Hepatic stellate cell (primary cell): Measurements from ENCODE around the gene CUX1.

Experiments
- DNase-seq: peaks from one replicate; pipeline ENCODE4 v3.0.0; 2011; ENCODE audit warnings: low spot score

CUX1 gene

DNA sequence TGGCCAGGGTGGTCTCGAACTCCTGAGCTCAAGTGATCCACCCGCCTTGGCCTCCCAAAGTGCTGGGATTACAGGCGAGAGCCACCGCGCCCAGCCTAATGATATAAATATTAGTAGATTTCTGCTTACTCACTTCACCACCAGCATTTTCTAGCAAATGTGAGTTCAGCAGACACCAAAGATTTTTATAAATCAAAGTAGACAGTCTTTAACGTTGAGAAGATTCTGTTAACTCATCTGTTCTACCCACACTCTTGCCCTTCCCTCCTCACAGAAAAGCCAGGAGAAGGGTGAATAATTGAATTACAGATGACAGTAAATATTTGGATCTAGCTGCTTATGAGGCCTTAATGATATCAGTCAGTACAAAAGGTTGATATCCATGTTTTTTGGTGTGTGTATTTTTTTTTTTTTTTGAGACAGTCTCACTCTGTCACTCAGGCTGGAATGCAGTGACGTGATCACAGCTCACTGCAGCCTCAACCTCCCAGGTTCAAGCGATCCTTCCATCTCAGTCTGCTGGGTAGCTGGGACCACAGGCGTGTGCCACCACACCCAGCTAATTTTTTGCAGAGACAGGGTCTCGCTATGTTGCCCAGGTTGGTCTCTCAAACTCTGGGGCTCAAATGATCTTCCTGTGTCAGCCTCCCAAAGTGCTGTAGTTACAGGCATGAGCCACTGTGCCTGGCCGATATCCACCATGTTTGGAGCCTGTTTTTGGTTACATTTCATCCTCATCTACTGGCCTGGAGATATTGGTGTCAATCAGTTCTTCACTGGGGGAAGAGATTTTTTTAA is 120.5 kb downstream of the CUX1 start:
- no peak for DNase-seq

- no peak for DNase-seq
These were observed 121.8 kb downstream of the CUX1 start for GRCh38 chr7:101939136-101939695.

DNA sequence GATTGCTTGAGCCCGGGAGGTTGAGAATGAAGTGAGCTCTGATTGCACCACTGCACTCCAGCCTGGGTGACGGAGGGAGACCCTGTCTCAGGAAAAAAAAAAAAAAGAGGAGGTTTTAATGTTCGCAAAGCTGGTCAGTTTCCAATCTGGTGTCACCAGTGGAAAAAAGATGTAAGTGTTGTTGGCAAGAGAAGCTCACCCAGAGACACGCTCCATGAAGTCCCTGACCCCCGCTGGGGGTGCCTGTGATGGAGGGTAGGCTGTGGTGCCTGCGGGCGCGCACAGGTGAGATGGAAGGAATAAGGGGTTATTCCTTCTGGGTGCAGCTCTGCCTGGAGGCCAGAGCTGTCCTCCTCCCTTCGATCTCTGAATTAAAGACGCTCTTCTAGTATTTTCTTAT is 122.7 kb downstream of the CUX1 start:
- no peak for DNase-seq

DNA sequence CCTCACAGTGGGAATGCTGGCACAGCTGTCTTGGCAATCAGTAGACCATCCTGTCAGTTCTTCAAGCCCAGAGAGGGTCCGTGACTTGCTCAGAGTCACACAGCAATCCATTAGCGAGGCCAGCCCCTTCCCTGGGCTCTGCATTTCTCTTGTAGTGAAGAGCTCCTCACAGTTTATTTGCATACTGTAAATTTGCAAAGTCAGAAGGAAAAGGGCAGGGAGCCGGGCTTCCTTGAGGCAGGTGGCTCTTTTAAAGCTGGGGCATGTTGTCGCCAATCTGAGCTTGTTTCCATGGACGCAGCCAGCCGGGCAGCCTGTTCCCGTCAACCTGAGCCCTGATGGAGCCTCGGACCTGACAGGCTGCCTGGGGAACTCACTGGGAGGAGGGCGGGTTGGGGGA is 123.4 kb downstream of the CUX1 start:
- DNase-seq: no peak

GRCh38 chr7:101941481-101942383 is 124.3 kb downstream of the CUX1 start:
- peak; percentile 76 for DNase-seq

DNA sequence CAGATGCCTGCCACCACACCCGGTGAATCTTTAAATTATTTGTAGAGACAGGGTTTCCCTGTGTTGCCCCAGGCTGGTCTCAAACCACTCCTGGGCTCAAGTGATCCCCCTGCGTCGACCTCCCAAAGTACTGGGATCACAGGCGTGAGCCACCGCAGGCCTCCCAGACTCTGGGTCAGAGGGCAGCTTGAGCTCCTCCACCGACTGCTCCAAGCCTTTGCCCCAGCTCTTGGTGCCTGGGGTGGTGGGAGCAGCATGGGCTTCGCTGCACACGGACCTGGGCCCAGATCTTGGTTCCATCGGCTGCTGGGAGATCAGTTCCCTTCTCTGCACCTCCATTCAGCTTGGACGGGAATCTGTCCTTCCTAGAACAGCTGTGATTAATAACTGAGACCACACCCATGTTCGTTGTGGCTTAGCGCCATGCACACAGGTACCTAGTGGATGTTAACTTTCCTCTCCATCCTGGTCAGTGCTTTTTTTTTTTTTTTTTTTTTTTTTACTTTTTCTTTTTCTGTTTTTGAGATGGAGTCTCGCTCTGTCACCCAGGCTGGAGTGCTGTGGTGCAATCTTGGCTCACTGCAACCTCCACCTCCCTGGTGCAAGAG is 125.3 kb downstream of the CUX1 start:
- DNase-seq: no peak

DNA sequence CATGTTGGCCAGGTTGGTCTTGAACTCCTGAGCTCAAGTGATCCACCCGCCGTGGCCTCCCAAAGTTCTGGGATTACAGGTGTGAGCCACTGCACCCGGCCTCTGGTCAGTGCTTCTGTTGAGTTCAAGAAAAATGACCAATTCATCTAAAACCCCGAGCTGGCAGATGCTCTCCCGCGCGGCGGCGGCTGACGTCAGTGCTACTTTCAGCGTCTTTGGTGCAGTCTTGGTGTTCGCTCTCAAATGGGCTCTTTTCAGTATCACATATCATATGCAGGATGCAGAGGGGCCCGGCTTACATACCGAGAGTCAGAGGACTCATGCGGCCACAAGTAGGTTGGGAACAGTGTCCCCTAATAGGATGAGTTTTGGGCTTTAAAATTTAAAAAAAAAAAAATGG is 125.9 kb downstream of the CUX1 start:
- no peak for DNase-seq

- DNase-seq: no peak
These were observed 126.6 kb downstream of the CUX1 start for GRCh38 chr7:101943889-101944600.

GRCh38 chr7:101944611-101945010 is 127.2 kb downstream of the CUX1 start:
- DNase-seq: no peak

DNA sequence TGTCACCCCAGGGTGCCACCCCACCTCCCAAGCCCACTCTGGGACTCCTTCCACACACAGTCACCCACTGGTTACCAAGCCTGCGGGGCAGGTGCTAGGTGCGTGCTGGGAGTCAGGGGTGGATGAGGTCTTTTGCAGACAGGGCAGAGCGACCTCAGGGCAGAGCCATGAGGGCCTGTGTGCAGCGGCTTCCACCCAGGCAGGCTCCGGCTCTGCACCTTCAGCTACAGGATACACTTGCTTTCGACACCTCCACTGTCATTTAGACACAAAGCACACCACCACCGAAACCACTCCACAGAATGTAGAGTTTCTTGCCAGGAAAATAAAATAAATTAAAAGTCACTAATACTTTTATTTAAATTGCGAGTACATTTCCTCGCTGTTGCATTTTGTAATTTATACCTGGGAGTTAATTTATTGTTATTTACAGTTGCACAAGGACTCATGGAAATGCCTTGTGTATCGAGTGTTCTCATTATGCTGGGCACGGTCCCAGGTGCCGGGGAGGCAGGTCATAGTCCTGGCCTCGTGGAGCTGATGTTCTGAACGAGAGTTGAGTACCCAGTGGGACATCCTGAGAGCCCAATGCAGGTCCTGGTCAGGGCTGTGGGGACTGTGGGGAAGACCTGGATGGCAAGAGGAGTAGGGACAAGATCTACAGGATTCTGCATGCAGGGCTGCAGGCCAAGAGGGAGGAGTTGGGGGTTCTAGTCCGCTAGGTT is 127.8 kb downstream of the CUX1 start:
- DNase-seq: no peak

DNA sequence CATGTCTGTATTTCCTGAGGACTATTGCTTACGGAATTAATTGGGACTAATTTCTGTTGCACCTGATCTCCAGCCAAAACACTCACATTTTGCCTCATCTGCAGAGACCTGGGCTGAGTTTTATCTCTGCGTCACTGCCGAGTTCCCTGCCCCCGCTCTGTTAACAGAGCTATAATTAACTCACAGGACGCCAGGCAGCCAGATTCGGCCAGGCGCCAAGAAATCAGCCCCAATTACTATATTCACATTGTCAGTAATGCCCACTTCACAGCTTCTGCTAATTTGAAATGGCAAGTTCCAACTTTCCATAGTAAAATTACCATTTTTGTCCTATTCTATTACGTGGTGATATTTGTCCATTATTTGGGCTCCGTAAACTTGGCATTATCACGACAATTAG is 130.5 kb downstream of the CUX1 start:
- DNase-seq: peak; percentile 48

DNA sequence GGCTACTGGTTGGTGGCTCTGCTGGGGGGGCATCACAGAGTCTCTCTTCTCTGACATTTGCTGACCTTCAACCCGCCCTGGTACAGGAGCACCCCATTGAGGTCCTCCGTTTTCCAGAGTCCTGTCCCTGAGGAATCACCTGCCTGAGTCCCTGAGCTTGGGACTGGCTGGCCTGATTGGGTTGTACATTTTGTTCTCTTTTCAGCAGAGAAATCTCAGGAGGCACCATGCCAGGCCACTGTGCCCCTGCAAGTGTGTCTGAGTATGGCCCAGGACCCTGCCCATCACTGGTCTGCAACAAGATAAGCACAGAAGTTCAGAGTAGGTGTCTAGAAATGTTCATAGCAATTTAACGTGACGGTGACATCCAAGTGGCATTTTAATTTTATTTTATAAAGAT is 131.2 kb downstream of the CUX1 start:
- DNase-seq: no peak

GRCh38 chr7:101950450-101951119 is 133.2 kb downstream of the CUX1 start:
- DNase-seq: peak; percentile 72

DNA sequence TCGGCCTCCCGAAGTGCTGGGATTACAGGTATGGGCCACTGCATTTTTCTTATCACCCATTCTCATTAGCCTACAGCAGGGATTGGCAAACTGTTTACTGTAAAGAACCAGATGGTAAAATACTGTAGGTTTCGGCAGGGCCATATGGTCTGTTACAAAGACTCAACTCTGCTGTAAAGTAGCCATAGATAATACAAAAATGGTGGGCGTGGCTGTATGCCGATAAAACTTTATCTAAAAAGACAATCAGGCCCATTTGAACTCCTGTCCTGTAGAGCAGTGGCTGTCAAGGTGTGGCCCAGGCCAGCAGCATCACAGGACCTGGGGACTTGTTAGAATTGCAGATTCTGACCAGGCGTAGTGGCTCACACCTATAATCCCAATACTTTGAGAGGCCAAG is 134.3 kb downstream of the CUX1 start:
- DNase-seq: no peak

GRCh38 chr7:101952355-101953247 is 135.2 kb downstream of the CUX1 start:
- DNase-seq: peak; percentile 71

GRCh38 chr7:101953248-101953819 is 135.9 kb downstream of the CUX1 start:
- DNase-seq: peak; percentile 86

- DNase-seq: no peak
These were observed 137.1 kb downstream of the CUX1 start for GRCh38 chr7:101954499-101954898.

DNA sequence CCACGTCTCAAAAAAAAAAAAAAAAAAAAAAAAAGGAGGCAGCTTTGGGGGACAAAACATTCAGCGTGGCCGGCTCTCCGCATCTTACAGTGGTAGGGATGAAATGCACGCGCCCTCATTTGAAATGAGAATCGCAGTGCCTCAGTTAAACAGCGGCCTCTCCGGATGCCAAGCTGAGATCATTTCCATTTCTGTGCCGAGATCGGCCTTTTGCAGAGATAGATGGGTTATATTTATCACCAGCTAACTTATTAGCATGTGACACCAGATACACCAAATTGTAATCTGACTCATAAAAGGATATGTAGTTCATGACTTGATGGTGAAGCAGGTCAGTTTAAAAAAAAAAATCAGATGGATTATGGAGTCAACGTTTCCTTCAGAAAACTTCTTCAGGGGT is 138.7 kb downstream of the CUX1 start:
- DNase-seq: no peak
